ENCODE measurements around the gene EREG.

GRCh38 chr4:74320559-74321118, 44.3 kb upstream of the EREG start:
- TF ChIP-seq POLR2A (IDR thresholded peaks at IDR 0.05; ENCODE audit: low read depth), result no peak
- TF ChIP-seq, protein P1, sequence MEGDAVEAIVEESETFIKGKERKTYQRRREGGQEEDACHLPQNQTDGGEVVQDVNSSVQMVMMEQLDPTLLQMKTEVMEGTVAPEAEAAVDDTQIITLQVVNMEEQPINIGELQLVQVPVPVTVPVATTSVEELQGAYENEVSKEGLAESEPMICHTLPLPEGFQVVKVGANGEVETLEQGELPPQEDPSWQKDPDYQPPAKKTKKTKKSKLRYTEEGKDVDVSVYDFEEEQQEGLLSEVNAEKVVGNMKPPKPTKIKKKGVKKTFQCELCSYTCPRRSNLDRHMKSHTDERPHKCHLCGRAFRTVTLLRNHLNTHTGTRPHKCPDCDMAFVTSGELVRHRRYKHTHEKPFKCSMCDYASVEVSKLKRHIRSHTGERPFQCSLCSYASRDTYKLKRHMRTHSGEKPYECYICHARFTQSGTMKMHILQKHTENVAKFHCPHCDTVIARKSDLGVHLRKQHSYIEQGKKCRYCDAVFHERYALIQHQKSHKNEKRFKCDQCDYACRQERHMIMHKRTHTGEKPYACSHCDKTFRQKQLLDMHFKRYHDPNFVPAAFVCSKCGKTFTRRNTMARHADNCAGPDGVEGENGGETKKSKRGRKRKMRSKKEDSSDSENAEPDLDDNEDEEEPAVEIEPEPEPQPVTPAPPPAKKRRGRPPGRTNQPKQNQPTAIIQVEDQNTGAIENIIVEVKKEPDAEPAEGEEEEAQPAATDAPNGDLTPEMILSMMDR (IDR thresholded peaks at IDR 0.05), result peak; percentile 45 to 54 (median 46)
- no peak for TF ChIP-seq POLR2AphosphoS5 (IDR thresholded peaks at IDR 0.05)
